GM06990 (cell line): ENCODE measurements around the gene ANKRD13B.

Source experiments
- DNase-seq: peaks from one replicate; pipeline ENCODE4 v3.0.0-alpha.2; 2011; ENCODE audit not compliant: insufficient read length; ENCODE audit errors: extremely low read depth
- H3K27me3 ChIP-seq: replicated peaks from 2 replicates; pipeline ENCODE4 v1.6.0; 2011; ENCODE audit warnings: low read length; ENCODE audit not compliant: control insufficient read depth, insufficient read depth
- H3K36me3 ChIP-seq: 2 replicates; pipeline ENCODE4 v1.5.1; 2011; ENCODE audit warnings: low read length; ENCODE audit not compliant: control insufficient read depth, insufficient read depth
- H3K4me3 ChIP-seq: replicated peaks from 2 replicates; pipeline ENCODE4 v1.5.1; 2011; ENCODE audit warnings: low read depth, mild to moderate bottlenecking, control low read depth, low read length
- CTCF ChIP-seq: IDR thresholded peaks from 2 replicates; pipeline ENCODE4 v1.5.1; 2011; ENCODE audit warnings: low read length, control low read depth, mild to moderate bottlenecking, inconsistent platforms; ENCODE audit not compliant: insufficient read depth, poor library complexity, severe bottlenecking

Gene ANKRD13B

DNA sequence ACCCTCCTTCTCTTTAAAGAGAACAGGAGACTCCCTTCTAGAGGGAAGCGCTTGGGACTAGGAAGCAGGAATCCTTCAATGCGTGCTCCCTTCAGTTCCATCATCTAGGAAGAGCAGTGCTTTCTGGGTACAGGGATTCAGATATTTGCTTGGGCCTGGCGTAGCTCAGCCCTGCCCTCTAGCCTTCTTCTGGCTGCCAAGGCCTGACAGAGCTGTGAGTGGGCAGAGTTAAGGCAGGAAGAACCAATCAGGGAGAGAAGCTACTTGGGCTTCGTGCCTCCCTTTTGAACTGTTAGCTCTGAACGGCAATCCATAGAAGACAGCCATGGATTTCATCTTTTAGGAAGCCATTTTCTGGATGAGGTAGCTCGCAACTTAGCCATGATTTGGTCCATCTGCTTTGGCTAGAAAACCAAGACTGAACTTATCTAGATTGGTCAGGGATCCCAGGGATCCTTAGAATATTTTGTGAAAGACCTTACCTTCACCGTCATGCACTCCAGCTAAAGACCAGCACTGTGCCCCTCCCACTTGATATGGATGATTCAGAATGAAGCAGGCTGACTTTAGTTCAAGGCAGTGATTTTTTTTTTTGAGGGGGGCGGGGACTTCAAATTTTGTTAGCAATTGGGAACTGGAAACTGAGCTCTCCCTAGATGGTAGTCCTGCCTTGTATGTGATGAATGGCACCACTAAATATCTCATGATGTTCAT is 32.3 kb downstream of the ANKRD13B start:
- Histone ChIP-seq H3K27me3 (no peaks in the 10 kb centered on the region), H3K36me3 (peaks cover 4% of the 10 kb centered on the region; the same call in 1 of the 2 replicates), H3K4me3 (no peak overlapping the region)
- no peak for DNase-seq
- no peak for TF ChIP-seq CTCF

DNA sequence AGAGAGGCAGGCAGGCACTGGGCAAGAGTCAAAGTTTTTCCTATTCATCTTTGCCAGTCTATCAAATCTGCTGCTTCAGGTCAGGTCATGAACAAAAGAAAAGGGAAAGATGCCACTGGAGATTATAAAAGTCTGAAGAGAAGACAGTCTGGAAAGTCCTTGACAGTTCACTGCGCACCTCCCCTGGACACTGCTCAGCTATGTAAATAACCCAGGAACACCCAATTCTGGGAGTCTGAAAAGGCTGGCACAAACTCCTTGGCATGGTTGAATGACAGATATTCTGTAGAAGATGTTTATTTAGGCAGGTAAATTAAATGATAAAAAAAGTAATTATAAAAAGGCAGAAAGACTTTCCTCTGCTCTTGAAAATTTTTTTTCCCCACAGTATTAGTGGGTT is 35.0 kb downstream of the ANKRD13B start:
- Histone ChIP-seq H3K36me3 (peaks cover 22% of the 10 kb centered on the region), H3K4me3 (no peak overlapping the region), H3K27me3 (no peaks in the 10 kb centered on the region)
- TF ChIP-seq CTCF = no peak
- no peak for DNase-seq

GRCh38 chr17:29628644-29629043 is 35.7 kb downstream of the ANKRD13B start:
- H3K4me3 ChIP-seq = no peak overlapping the region
- TF ChIP-seq CTCF = no peak
- no peaks in the 10 kb centered on the region for H3K27me3 ChIP-seq
- no peak for DNase-seq
- H3K36me3 ChIP-seq = peaks cover 24% of the 10 kb centered on the region

DNA sequence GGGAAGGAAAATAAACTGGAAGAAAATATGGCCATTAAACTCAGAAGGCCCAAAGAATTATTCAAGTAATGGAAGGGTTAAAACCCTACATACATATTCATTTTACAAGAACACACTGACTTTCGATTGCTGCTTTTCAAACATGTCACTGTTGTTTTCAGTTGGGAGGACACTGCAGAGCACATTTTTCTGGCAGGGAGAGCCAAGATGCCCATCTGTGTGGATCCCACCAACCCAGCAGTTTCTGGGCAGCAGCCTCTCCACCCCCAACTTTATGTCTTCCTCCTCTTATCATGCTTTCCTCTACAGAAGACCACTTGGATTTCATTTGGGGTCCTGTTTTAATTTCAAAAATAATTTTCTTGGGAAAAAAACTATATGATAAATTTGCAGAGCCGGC is 36.9 kb downstream of the ANKRD13B start:
- Histone ChIP-seq H3K4me3 (no peak overlapping the region), H3K36me3 (peaks cover 24% of the 10 kb centered on the region), H3K27me3 (no peaks in the 10 kb centered on the region)
- no peak for DNase-seq
- no peak for TF ChIP-seq CTCF

- Histone ChIP-seq H3K4me3 (no peak overlapping the region), H3K27me3 (no peaks in the 10 kb centered on the region), H3K36me3 (peaks cover 24% of the 10 kb centered on the region)
- TF ChIP-seq CTCF = no peak
- DNase-seq = no peak
These were observed 37.8 kb downstream of the ANKRD13B start for GRCh38 chr17:29630630-29631193.

DNA sequence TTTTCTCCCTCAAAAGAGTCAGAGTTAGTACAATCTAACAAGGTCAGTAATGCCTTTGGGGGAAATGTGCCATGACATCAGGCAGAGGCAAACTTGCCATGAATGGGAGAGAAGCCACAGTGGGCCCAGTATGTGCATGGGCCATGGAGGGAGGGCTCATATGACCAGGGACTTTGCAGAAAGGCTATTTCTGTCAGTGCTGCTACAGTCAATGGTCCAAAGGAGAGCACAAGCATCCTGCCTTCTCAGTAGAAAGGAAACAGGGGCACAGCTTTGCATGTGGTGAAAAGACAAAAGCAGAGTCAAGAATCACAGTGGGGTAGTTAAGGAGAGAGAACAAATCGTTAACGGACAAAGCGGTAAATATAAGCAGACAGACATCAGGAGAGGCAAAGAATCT is 41.0 kb downstream of the ANKRD13B start:
- no peak for TF ChIP-seq CTCF
- DNase-seq = no peak
- Histone ChIP-seq H3K27me3 (no peaks in the 10 kb centered on the region), H3K36me3 (peaks cover 26% of the 10 kb centered on the region), H3K4me3 (no peak overlapping the region)
